K562 (cell line): Measurements from ENCODE around the gene PSMA7. TPM values are rescaled to one million over a fixed set of nuclear protein-coding genes. Genes with fewer than 3 reads are reported as not detected.

Experiments used
- BRCA1 ChIP-seq, 2 experiments: fragments of 450-650 bp in 1 of 2; sonication (generic) in 1 of 2; formaldehyde crosslinking in 1 of 2; IDR thresholded peaks; 2 replicates each; pipeline versions ENCODE4 v1.5.0 to v1.6.1; 2017 to 2020; ENCODE audit warnings: mild to moderate bottlenecking in 1 of 2, missing genetic modification reagents in 1 of 2
- HBP1 ChIP-seq: fragments of 450-650 bp; formaldehyde crosslinking; IDR thresholded peaks from 2 replicates; pipeline ENCODE4 v1.4.0; 2022; ENCODE audit warnings: missing genetic modification characterization
- IRF1 ChIP-seq: sonication (generic); formaldehyde crosslinking; IDR thresholded peaks from 2 replicates; pipeline ENCODE4 v1.8.0; 2022; ENCODE audit warnings: missing genetic modification reagents, mild to moderate bottlenecking, borderline replicate concordance
- KDM5B ChIP-seq: fragments of 200-600 bp; sonication (generic); IDR thresholded peaks from 2 replicates; pipeline ENCODE4 v1.6.1; 2012; ENCODE audit warnings: low read depth, mild to moderate bottlenecking, moderate library complexity, low read length, control low read depth, inconsistent platforms; ENCODE audit not compliant: insufficient replicate concordance
- KHSRP ChIP-seq: fragments of 450-650 bp; IDR thresholded peaks from 2 replicates; pipeline ENCODE4 v1.6.1; 2017
- MCM7 ChIP-seq, 2 experiments: fragments of 450-650 bp; IDR thresholded peaks; 2 replicates each; pipeline ENCODE4 v1.6.1; 2016 to 2018
- MNT ChIP-seq, 2 experiments: fragments of 450-650 bp; conservative IDR thresholded peaks; 2 replicates each; pipeline ENCODE4 v1.6.1; 2017; ENCODE audit warnings: mild to moderate bottlenecking in 2 of 2, moderate library complexity in 2 of 2
- MTA2 ChIP-seq: fragments of 450-650 bp; IDR thresholded peaks from 2 replicates; pipeline ENCODE4 v1.6.1; 2016; ENCODE audit warnings: low read depth
- POLR2G ChIP-seq: fragments of 200-400 bp; formaldehyde crosslinking; IDR thresholded peaks from 2 replicates; pipeline ENCODE4 v1.6.1; 2017; ENCODE audit warnings: low read depth, mild to moderate bottlenecking, antibody characterized with exemption, low read length, moderate library complexity
- PREB ChIP-seq: sonication (generic); formaldehyde crosslinking; IDR thresholded peaks from 2 replicates; pipeline ENCODE4 v1.8.1; 2023; ENCODE audit warnings: mild to moderate bottlenecking, missing genetic modification reagents
- SIRT6 ChIP-seq: IDR thresholded peaks from one replicate; pipeline ENCODE4 v1.6.1; 2012; ENCODE audit warnings: low read depth, mild to moderate bottlenecking, control low read depth, inconsistent platforms, low read length, moderate library complexity
- THRA ChIP-seq: fragments of 450-650 bp; IDR thresholded peaks from 2 replicates; pipeline ENCODE4 v1.6.1; 2017; ENCODE audit warnings: mild to moderate bottlenecking, moderate library complexity
- ZBTB12 ChIP-seq: fragments of 250-450 bp; sonication (Bioruptor Pico); IDR thresholded peaks from 2 replicates; pipeline ENCODE4 v1.4.0; 2020
- ZNF717 ChIP-seq: fragments of 250-450 bp; sonication (Bioruptor Pico); IDR thresholded peaks from 2 replicates; pipeline ENCODE4 v1.5.0; 2021
- polyA plus RNA-seq, 8 experiments: library from polyadenylated mRNA; depleted of rRNA in 4 of 8; stranded (reverse) in 5 of 8; unstranded in 3 of 8; fragments of >200 nt; fragmentation: Nextera tagmentation in 2 of 8; fragmentation: Illumina TruSeq in 1 of 8; extraction: Ambion mirVana in 2 of 8; extraction: Trizol in 1 of 8; gene quantifications; 2 replicates each; pipeline versions ENCODE4 v1.2.1 to v1.2.3, GENCODE V29; 2011 to 2014; ENCODE audit warnings: inconsistent platforms in 1 of 8, missing spikeins in 1 of 8
- total RNA-seq, 7 experiments: library from RNA; depleted of rRNA in 6 of 7; stranded (reverse); fragments of >200 nt in 6 of 7; fragmentation: Illumina TruSeq in 2 of 7; extraction: Trizol in 2 of 7; gene quantifications; 2 replicates each; pipeline versions ENCODE4 v1.2.1 to v1.2.3, GENCODE V29; 2011 to 2021; ENCODE audit warnings: low replicate concordance in 1 of 7

Gene PSMA7
- total and polyA plus RNA-seq, 9 of the 15 experiments (the other 6 are each of a cell fraction or from before 2014, with no cell fraction given) = 257 to 510 (median 393) TPM

GRCh38 chr20:62088258-62089127, 54.7 kb downstream of the PSMA7 start (continued):
- peak; percentile 87 for TF ChIP-seq ZBTB12 (CRISPR knock-in tag)
- no peak for TF ChIP-seq HBP1 (CRISPR knock-in tag)
- TF ChIP-seq BRCA1 (IDR thresholded peaks at IDR 0.05) = no peak
- TF ChIP-seq BRCA1 (CRISPR knock-in tag; IDR thresholded peaks at IDR 0.05) = no peak
- no peak for TF ChIP-seq SIRT6
- TF ChIP-seq THRA = no peak
- no peak for TF ChIP-seq KDM5B
- no peak for TF ChIP-seq POLR2G
- peak; percentile 74; the same call in 1 of the 2 replicates for TF ChIP-seq KHSRP
- no peak for TF ChIP-seq PREB
- TF ChIP-seq MNT (conservative IDR thresholded peaks at IDR 0.05) = peak; percentile 35 to 74; a peak in 2 of 4 replicates
- no peak for TF ChIP-seq MTA2
- TF ChIP-seq MCM7 (IDR thresholded peaks at IDR 0.05) = no peak
- TF ChIP-seq ZNF717 (CRISPR knock-in tag) = no peak
- no peak for TF ChIP-seq IRF1 (CRISPR knock-in tag)
